ENCODE results near the gene SDCCAG8. TPM values are rescaled to one million over a fixed set of nuclear protein-coding genes. Genes with fewer than 3 reads are reported as not detected.

The SDCCAG8 gene
- total RNA-seq, 1 experiment from 2014 or later: 10.0 TPM

DNA sequence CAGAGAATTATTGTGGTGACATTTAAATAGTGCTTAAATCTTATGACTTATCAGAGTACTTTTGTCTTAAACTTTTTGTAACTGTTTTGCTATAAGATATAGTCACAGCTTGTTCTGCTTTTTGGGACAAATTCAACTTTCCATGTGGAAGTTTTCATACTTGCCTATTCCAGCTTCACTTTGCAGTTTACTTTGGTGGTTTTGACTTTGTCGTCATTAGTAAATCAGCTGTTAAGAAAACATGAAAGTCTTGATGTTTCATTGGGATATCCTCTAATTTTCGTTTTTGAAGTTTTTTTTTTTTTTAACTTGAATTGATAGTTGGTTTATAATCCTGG is 31.3 kb downstream of the SDCCAG8 start:
- Histone ChIP-seq H2BK12ac (ENCODE audit: insufficient read length, low read depth, low read length) (no peak overlapping the region), H4K5ac (ENCODE audit: insufficient read length, low read depth, low read length) (no peak overlapping the region), H4K20me1 (ENCODE audit: control insufficient read depth, insufficient read depth, insufficient read length) (no peaks in the 10 kb centered on the region), H3K4ac (ENCODE audit: low read depth, low read length) (no peak overlapping the region), H3K23me2 (ENCODE audit: insufficient read length, low read depth, low read length, poor library complexity, severe bottlenecking) (no peaks in the 10 kb centered on the region), H3K18ac (ENCODE audit: insufficient read length, low read depth, low read length) (no peak overlapping the region), H4K8ac (replicated peaks; ENCODE audit: insufficient read length, low read depth, low read length) (no peak overlapping the region), H2AK5ac (ENCODE audit: insufficient read length, low read length) (no peak overlapping the region), H2BK20ac (ENCODE audit: low read depth, low read length, poor library complexity, severe bottlenecking) (no peak overlapping the region), H3K79me2 (ENCODE audit: insufficient read depth, low read length) (no peaks in the 10 kb centered on the region), H3K9ac (ENCODE audit: extremely low read depth, insufficient read length, low read length) (no peak overlapping the region), H4K91ac (ENCODE audit: insufficient read length, low read depth, low read length) (no peak overlapping the region), H2BK15ac (ENCODE audit: low read depth, low read length) (no peak overlapping the region), H3K79me1 (ENCODE audit: insufficient read depth, low read depth, low read length, poor library complexity, severe bottlenecking) (no peaks in the 10 kb centered on the region), H2AFZ (ENCODE audit: low read length) (no peak overlapping the region), H3K9me3 (ENCODE audit: control insufficient read depth, low read depth, low read length) (no peaks in the 10 kb centered on the region), H2BK5ac (ENCODE audit: insufficient read length, low read length) (no peak overlapping the region), H3K23ac (ENCODE audit: insufficient read length, low read depth, low read length) (no peak overlapping the region), H3K4me2 (ENCODE audit: insufficient read depth, insufficient read length, low read length) (no peak overlapping the region), H3K56ac (ENCODE audit: insufficient read length, low read depth, low read length) (no peak overlapping the region), H3K27me3 (ENCODE audit: insufficient read depth, low read length) (no peaks in the 10 kb centered on the region), H3K4me1 (ENCODE audit: insufficient read depth, low read length) (no peaks in the 10 kb centered on the region; the same call in 1 of the 2 replicates), H2BK120ac (ENCODE audit: low read depth, low read length, poor library complexity, severe bottlenecking) (no peak overlapping the region), H3K14ac (ENCODE audit: insufficient read depth, low read length) (no peak overlapping the region), H3K27ac (ENCODE audit: insufficient read length, low read depth, low read length) (no peak overlapping the region), H3T11ph (ENCODE audit: low read length) (no peak overlapping the region)
- no peak for DNase-seq
- Mint-ChIP-seq H3K27me3 (ENCODE audit: low read depth) (no peaks in the 10 kb centered on the region), H3K9me3 (peaks cover 2 to 3% of the 10 kb centered on the region in 2 experiments; a peak in 2 of 5 replicates), H3K4me1 (peaks cover 11 to 15% of the 10 kb centered on the region in 2 experiments), H3K4me3 (no peak overlapping the region), H3K27ac (no peak overlapping the region), H3K36me3 (ENCODE audit: insufficient read depth in 1 of 3, low read depth in 3 of 3) (peaks cover 2 to 5% (median 4%) of the 10 kb centered on the region in 3 experiments; a peak in 4 of 7 replicates)
- no CpG with 5 or more reads among the region's 2 CpGs for WGBS (ENCODE audit: extremely low coverage, insufficient read length, low lambda C conversion rate)
- TF ChIP-seq, protein P1, sequence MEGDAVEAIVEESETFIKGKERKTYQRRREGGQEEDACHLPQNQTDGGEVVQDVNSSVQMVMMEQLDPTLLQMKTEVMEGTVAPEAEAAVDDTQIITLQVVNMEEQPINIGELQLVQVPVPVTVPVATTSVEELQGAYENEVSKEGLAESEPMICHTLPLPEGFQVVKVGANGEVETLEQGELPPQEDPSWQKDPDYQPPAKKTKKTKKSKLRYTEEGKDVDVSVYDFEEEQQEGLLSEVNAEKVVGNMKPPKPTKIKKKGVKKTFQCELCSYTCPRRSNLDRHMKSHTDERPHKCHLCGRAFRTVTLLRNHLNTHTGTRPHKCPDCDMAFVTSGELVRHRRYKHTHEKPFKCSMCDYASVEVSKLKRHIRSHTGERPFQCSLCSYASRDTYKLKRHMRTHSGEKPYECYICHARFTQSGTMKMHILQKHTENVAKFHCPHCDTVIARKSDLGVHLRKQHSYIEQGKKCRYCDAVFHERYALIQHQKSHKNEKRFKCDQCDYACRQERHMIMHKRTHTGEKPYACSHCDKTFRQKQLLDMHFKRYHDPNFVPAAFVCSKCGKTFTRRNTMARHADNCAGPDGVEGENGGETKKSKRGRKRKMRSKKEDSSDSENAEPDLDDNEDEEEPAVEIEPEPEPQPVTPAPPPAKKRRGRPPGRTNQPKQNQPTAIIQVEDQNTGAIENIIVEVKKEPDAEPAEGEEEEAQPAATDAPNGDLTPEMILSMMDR (conservative IDR thresholded peaks at IDR 0.05): no peak
